Measurements from ENCODE around the gene APPBP2. TPM values are rescaled to one million over a fixed set of nuclear protein-coding genes. Genes with fewer than 3 reads are reported as not detected.

APPBP2 gene
- total RNA-seq, 1 donor from 2014 or later, result 65.5 TPM

DNA sequence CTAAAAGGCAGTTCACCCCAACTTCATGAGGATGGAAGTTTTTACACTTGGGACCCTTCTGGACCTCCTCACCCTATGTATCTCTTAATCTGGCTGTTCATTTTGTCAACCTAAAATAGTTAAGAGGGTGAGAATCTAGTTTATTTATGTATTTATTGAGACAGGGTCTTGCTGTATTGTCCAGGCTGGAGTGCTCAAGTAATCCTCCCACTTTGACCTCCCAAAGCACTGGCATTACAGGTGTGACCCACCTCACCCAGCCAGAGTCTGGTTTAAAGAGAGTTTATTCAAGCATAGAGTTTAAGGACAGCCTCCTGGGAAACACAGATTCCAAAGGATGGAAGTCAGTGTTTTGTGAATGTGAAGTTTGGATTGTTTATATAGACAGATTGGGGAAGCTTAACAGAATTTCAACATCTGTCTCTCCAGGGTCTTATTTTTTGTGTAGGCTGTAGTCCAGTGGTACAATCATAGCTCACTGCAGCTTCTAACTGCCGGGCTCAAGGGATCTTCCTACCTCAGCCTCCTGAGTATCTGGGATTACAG, 8.0 kb upstream of the APPBP2 start:
- DNase-seq (ENCODE audit: low spot score in 2 of 2, unreplicated experiment in 2 of 2), result no peak
- no peak overlapping the region for H3K4me3 Mint-ChIP-seq
- H3K4me1 Mint-ChIP-seq, result no peaks in the 10 kb centered on the region
- H3K27me3 Mint-ChIP-seq (ENCODE audit: low read depth), result no peaks in the 10 kb centered on the region
- TF ChIP-seq, protein P1, sequence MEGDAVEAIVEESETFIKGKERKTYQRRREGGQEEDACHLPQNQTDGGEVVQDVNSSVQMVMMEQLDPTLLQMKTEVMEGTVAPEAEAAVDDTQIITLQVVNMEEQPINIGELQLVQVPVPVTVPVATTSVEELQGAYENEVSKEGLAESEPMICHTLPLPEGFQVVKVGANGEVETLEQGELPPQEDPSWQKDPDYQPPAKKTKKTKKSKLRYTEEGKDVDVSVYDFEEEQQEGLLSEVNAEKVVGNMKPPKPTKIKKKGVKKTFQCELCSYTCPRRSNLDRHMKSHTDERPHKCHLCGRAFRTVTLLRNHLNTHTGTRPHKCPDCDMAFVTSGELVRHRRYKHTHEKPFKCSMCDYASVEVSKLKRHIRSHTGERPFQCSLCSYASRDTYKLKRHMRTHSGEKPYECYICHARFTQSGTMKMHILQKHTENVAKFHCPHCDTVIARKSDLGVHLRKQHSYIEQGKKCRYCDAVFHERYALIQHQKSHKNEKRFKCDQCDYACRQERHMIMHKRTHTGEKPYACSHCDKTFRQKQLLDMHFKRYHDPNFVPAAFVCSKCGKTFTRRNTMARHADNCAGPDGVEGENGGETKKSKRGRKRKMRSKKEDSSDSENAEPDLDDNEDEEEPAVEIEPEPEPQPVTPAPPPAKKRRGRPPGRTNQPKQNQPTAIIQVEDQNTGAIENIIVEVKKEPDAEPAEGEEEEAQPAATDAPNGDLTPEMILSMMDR (IDR thresholded peaks at IDR 0.05; ENCODE audit: unreplicated experiment), result no peak
- H3K9me3 Mint-ChIP-seq, result peaks cover 27% of the 10 kb centered on the region
- H3K36me3 Mint-ChIP-seq, result peaks cover 13% of the 10 kb centered on the region
- no peak overlapping the region for H3K27ac Mint-ChIP-seq

DNA sequence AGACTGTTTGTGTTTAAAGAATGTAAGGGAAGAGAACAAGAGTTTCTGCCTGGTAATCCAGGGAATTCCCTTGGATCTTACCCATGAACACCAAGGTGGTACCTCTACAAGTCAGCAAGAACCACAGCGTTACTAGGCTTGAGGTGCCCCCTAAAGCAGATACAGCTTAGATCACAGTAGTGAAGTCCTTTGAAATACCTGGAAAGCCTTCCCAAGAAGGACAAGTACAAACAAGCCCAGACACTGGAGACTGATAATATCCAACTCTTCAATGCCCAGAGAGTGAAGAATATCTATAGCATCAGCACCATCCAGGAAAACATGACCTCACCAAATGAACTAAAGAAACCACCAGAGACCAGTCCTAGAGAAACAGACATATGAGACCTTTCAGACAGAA, 3.8 kb upstream of the APPBP2 start:
- Mint-ChIP-seq H3K27ac (no peak overlapping the region), H3K4me1 (peaks cover 6% of the 10 kb centered on the region), H3K27me3 (ENCODE audit: low read depth) (no peaks in the 10 kb centered on the region), H3K4me3 (no peak overlapping the region), H3K36me3 (peaks cover 22% of the 10 kb centered on the region), H3K9me3 (peaks cover 37% of the 10 kb centered on the region)
- DNase-seq (ENCODE audit: low spot score in 2 of 2, unreplicated experiment in 2 of 2), result no peak
- TF ChIP-seq, protein P1 (IDR thresholded peaks at IDR 0.05; ENCODE audit: unreplicated experiment), result no peak

DNA sequence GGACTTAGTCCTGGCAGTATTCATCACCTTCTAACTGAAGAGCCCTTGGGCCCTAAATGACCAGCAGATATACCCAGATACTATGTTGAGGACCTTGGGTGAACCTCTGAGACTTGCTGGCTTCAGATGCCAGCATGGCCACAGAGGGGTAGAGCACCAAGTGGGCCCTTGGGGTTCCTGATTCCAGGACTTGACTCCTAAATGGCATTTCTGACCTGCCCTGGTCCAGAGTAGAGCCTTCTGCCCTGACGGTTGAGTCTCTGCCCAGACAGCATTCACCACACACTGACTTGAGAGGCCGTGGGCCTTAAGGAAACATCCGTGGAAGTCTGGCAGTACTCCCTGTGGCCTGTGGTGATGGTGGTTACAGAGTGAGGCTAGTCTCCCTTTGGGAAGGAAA, 2.8 kb upstream of the APPBP2 start:
- Mint-ChIP-seq H3K9me3 (peaks cover 37% of the 10 kb centered on the region), H3K4me1 (peaks cover 14% of the 10 kb centered on the region), H3K27ac (no peak overlapping the region), H3K4me3 (no peak overlapping the region), H3K36me3 (peaks cover 22% of the 10 kb centered on the region), H3K27me3 (ENCODE audit: low read depth) (no peaks in the 10 kb centered on the region)
- no peak for DNase-seq (ENCODE audit: low spot score in 2 of 2, unreplicated experiment in 2 of 2)
- TF ChIP-seq, protein P1 (IDR thresholded peaks at IDR 0.05; ENCODE audit: unreplicated experiment), result no peak

DNA sequence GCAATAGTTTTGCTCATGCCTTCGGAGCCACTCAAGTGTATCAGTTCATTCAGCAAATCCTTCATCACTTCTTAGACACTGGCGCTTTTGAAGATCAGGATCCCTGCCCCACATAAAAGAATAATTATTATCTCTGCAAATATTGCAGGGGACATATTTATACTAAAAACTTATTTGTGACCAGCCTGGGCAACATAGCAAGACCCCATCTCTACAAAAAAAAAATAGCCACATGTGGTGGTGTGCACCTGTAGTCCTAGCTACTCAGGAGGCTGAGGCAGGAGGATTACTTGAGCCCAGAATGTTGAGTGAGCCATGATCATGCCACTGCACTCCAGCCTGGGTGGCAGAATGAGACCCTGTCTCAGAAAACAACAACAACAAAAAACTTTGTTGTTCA, 1.7 kb upstream of the APPBP2 start:
- no peaks in the 10 kb centered on the region for H3K27me3 Mint-ChIP-seq (ENCODE audit: low read depth)
- no peak overlapping the region for H3K4me3 Mint-ChIP-seq
- H3K36me3 Mint-ChIP-seq, result peaks cover 22% of the 10 kb centered on the region
- DNase-seq (ENCODE audit: low spot score in 2 of 2, unreplicated experiment in 2 of 2), result no peak
- TF ChIP-seq, protein P1 (IDR thresholded peaks at IDR 0.05; ENCODE audit: unreplicated experiment), result no peak
- H3K9me3 Mint-ChIP-seq, result peaks cover 37% of the 10 kb centered on the region
- peaks cover 19% of the 10 kb centered on the region for H3K4me1 Mint-ChIP-seq
- no peak overlapping the region for H3K27ac Mint-ChIP-seq

DNA sequence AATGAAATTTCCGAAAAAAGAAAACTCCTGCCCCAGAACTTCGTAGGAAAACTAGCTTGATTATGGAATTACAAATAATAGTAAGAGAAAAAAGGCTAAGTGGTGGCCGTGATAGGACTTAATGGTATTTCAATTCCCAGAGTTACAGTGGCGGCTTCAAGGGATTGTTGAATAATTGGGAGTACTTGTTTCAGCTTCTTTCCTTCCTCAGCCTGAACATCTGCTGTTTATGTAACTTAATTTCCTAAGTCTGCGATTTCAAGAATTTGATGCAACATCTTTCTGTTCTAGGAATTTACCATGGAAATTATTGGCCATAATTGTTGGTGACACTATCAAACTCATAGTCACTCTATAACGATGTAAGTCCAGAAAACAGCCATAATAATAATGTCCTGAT, 684 bp upstream of the APPBP2 start:
- DNase-seq (ENCODE audit: low spot score in 2 of 2, unreplicated experiment in 2 of 2), result no peak
- peaks cover 31% of the 10 kb centered on the region for H3K9me3 Mint-ChIP-seq
- H3K4me1 Mint-ChIP-seq, result peaks cover 26% of the 10 kb centered on the region
- H3K27me3 Mint-ChIP-seq (ENCODE audit: low read depth), result no peaks in the 10 kb centered on the region
- peak overlapping the region; percentile 94 for H3K4me3 Mint-ChIP-seq
- peaks cover 22% of the 10 kb centered on the region for H3K36me3 Mint-ChIP-seq
- peak overlapping the region; percentile 100 for H3K27ac Mint-ChIP-seq
- TF ChIP-seq, protein P1 (IDR thresholded peaks at IDR 0.05; ENCODE audit: unreplicated experiment), result no peak

DNA sequence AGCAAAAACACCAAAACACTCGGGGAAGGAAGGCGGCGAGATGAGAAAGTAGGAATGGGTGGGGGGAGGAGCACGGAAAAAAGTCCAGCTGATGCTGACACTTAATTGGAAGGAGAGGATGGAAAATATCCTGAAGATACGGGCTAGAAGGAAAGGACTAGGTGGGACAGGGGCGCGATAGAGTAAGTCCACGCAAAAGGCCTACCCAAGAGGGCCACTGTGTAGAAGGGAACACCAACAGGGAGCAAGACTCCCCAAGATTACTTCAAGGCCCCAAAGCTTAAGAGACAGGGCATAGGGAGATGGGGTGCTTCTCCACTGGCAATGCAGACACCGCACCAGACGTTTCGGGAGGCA, 736 bp downstream of the APPBP2 start:
- Mint-ChIP-seq H3K4me1 (peaks cover 30% of the 10 kb centered on the region), H3K27me3 (ENCODE audit: low read depth) (no peaks in the 10 kb centered on the region)

More for the DNA sequence above, 736 bp downstream of the APPBP2 start:
- no peak for DNase-seq (ENCODE audit: low spot score in 2 of 2, unreplicated experiment in 2 of 2)
- Mint-ChIP-seq H3K4me3 (peak overlapping the region; percentile 94), H3K9me3 (peaks cover 19% of the 10 kb centered on the region), H3K27ac (peak overlapping the region; percentile 100), H3K36me3 (peaks cover 21% of the 10 kb centered on the region)
- TF ChIP-seq, protein P1 (IDR thresholded peaks at IDR 0.05; ENCODE audit: unreplicated experiment), result no peak
